B cell (primary cell): ENCODE measurements around the gene ACTL6B. TPM values are rescaled to one million over a fixed set of nuclear protein-coding genes. Genes with fewer than 3 reads are reported as not detected.

Experiments used
- ATAC-seq: fragments of 200-7000 bp; cut with Tn5 transposase; one replicate; pipeline ENCODE4 v1.10.0; 2021; ENCODE audit warnings: low read depth, mild to moderate bottlenecking, moderate number of reproducible peaks, moderate library complexity
- CTCF ChIA-PET: fragments of 350-600 bp; sonication (Branson Sonifier 250); formaldehyde crosslinking; loops from one replicate; lab custom pipeline; 2021; ENCODE audit warnings: antibody characterized with exemption, inconsistent platforms; lab: Charles Lee
- POLR2A ChIA-PET: fragments of 350-600 bp; sonication (Branson Sonifier 250); formaldehyde crosslinking; loops from one replicate; lab custom pipeline; 2021; ENCODE audit warnings: antibody characterized with exemption; lab: Charles Lee
- DNase-seq: peaks from one replicate; pipeline ENCODE4 v3.0.0; 2013
- H2AFZ ChIP-seq: 2 replicates; pipeline ENCODE4 v1.6.1; 2012; ENCODE audit warnings: mild to moderate bottlenecking, low read depth, low read length; ENCODE audit not compliant: insufficient read depth, poor library complexity, severe bottlenecking
- H3K27ac ChIP-seq, 2 donors: 1 replicate in 1 of 2; 2 replicates in 1 of 2; pipeline ENCODE4 v1.5.1; 2012 to 2013; ENCODE audit warnings: low read length in 2 of 2, mild to moderate bottlenecking in 2 of 2, moderate library complexity in 1 of 2
- H3K27me3 ChIP-seq, 4 experiments: fragments of 200-600 bp in 1 of 4; sonication (generic) in 1 of 4; replicated peaks in 1 of 4; 1 replicate in 2 of 4; 2 replicates in 2 of 4; pipeline versions ENCODE4 v1.6.1 to v1.7.0; 2013 to 2016; ENCODE audit warnings: low read length in 3 of 4, mild to moderate bottlenecking in 2 of 4, mixed read lengths in 1 of 4, moderate library complexity in 1 of 4; ENCODE audit not compliant: insufficient read depth in 4 of 4, control insufficient read depth in 3 of 4; ENCODE audit errors: control extremely low read depth in 1 of 4
- H3K36me3 ChIP-seq, 2 experiments: replicated peaks in 1 of 2; 1 replicate in 1 of 2; 2 replicates in 1 of 2; pipeline versions ENCODE4 v1.6.1 to v1.7.1; 2013; ENCODE audit warnings: low read length in 1 of 2; ENCODE audit not compliant: insufficient read depth in 2 of 2, control insufficient read depth in 1 of 2; ENCODE audit errors: control extremely low read depth in 1 of 2, extremely low read depth in 1 of 2
- H3K4me1 ChIP-seq, 2 donors: fragments of 200-600 bp in 1 of 2; sonication (generic) in 1 of 2; 1 replicate in 1 of 2; 2 replicates in 1 of 2; pipeline versions ENCODE4 v1.5.1 to v1.6.1; 2013 to 2017; ENCODE audit warnings: low read length in 2 of 2; ENCODE audit not compliant: control insufficient read depth in 2 of 2, insufficient read depth in 2 of 2
- H3K4me2 ChIP-seq: replicated peaks from 2 replicates; pipeline ENCODE3; 2012; ENCODE audit warnings: mild to moderate bottlenecking, low read depth, low read length; ENCODE audit not compliant: poor library complexity, severe bottlenecking
- H3K4me3 ChIP-seq, 5 experiments: fragments of 200-600 bp in 1 of 5; sonication (generic) in 1 of 5; 1 replicate in 3 of 5; 2 replicates in 2 of 5; pipeline versions ENCODE4 v1.5.1 to v1.7.0; 2011 to 2016; ENCODE audit warnings: low read length in 4 of 5, mild to moderate bottlenecking in 4 of 5, low read depth in 2 of 5, control low read depth in 1 of 5, moderate library complexity in 1 of 5; ENCODE audit not compliant: insufficient read depth in 1 of 5; ENCODE audit errors: control extremely low read depth in 1 of 5, extremely low read depth in 1 of 5
- H3K79me2 ChIP-seq: fragments of 200-600 bp; sonication (generic); one replicate; pipeline ENCODE4 v1.6.0; 2016; ENCODE audit warnings: low read length; ENCODE audit not compliant: control insufficient read depth, insufficient read depth
- H3K9ac ChIP-seq: fragments of 200-600 bp; sonication (generic); 2 replicates; pipeline ENCODE4 v1.6.1; 2017; ENCODE audit warnings: mild to moderate bottlenecking, low read length, moderate library complexity
- H3K9me3 ChIP-seq, 3 donors: one replicate each; pipeline versions ENCODE4 v1.6.1 to v1.7.1; 2013; ENCODE audit warnings: low read length in 2 of 3; ENCODE audit not compliant: control insufficient read depth in 2 of 3, insufficient read depth in 1 of 3; ENCODE audit errors: control extremely low read depth in 1 of 3
- H4K20me1 ChIP-seq: 2 replicates; pipeline ENCODE4 v1.6.0; 2012; ENCODE audit warnings: mild to moderate bottlenecking, low read length; ENCODE audit not compliant: insufficient read depth, control insufficient read depth, poor library complexity, severe bottlenecking
- H3K27ac Mint-ChIP-seq: one replicate; pipeline ENCODE4 v1.8.0; 2021; ENCODE audit warnings: mixed read lengths
- H3K27me3 Mint-ChIP-seq: one replicate; pipeline ENCODE4 v1.8.0; 2021; ENCODE audit warnings: mixed read lengths
- H3K4me1 Mint-ChIP-seq: one replicate; pipeline ENCODE4 v1.8.0; 2021; ENCODE audit warnings: mixed read lengths
- H3K4me3 Mint-ChIP-seq: one replicate; pipeline ENCODE4 v1.8.0; 2021; ENCODE audit warnings: mixed read lengths
- H3K9me3 Mint-ChIP-seq: one replicate; pipeline ENCODE4 v1.8.0; 2022; ENCODE audit warnings: mixed read lengths; ENCODE audit not compliant: insufficient read depth
- CTCF ChIP-seq: fragments of 200-600 bp; IDR thresholded peaks from one replicate; pipeline ENCODE4 v1.8.0; 2022; ENCODE audit warnings: antibody characterized with exemption, mild to moderate bottlenecking
- EZH2 ChIP-seq: IDR thresholded peaks from 2 replicates; pipeline ENCODE4 v1.6.1; 2012; ENCODE audit warnings: borderline replicate concordance, low read depth, mild to moderate bottlenecking, moderate library complexity, low read length; ENCODE audit not compliant: insufficient read depth, poor library complexity, severe bottlenecking
- WGBS: methylation state at CpG from one replicate; pipeline ENCODE4 v1.1.5; 2013; ENCODE audit warnings: missing lambda C conversion rate; ENCODE audit not compliant: insufficient coverage; 5-methylcytosine and 5-hydroxymethylcytosine counted together
- intact Hi-C: fragments of 100-400 bp; cut with micrococcal nuclease; formaldehyde crosslinking; loops from one replicate; pipeline ENCODE4 v1.10.0; 2022
- polyA plus RNA-seq: library from polyadenylated mRNA; depleted of rRNA; stranded (reverse); fragments of >200 nt; gene quantifications from 2 replicates; pipeline ENCODE4 v1.2.3, GENCODE V29; 2012
- total RNA-seq, 2 donors: library from RNA; stranded (reverse); fragments of 120-200 nt in 1 of 2; gene quantifications; 1 replicate in 1 of 2; 2 replicates in 1 of 2; pipeline versions ENCODE4 v1.2.3 to v1.2.4, GENCODE V29; 2013 to 2022

ACTL6B gene
- total and polyA plus RNA-seq, 2 donors (not counting 1 experiment from before 2014, with no cell fraction given), result not detected

DNA sequence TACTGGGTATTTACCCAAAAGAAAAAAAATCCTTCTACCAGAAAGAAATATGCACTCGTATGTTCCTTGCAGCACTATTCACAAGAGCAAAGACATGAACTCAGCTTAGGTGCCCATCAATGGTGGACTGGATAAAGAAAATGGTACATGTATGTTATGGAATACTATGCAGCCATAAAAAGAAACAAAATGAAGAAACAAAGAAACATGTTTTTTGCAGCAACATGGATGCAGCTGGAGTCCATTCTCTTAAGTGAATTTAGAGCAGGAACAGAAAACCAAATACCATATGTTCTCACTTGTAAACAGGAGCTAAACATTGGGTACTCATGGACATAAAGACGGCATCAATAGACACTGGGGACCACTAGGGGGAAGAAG lies 11.8 kb upstream of the ACTL6B start:
- no peak overlapping the region for H3K4me3 Mint-ChIP-seq
- no CpG with 5 or more reads among the region's 2 CpGs for WGBS
- no peak for ATAC-seq

More for the DNA sequence above, 11.8 kb upstream of the ACTL6B start:
- no peaks in the 10 kb centered on the region for H3K9me3 ChIP-seq
- CTCF ChIA-PET, result interaction anchor here (1.2 kb wide), 1 partner anchor 33 kb away, joined by 5 read pairs; no protein-coding TSS in a partner anchor
- H3K4me1 ChIP-seq, result peaks cover 0 to 5% of the 10 kb centered on the region in 2 donors
- Mint-ChIP-seq H3K9me3 (no peaks in the 10 kb centered on the region), H3K4me1 (no peaks in the 10 kb centered on the region), H3K27ac (no peak overlapping the region), H3K27me3 (peaks cover 3% of the 10 kb centered on the region)
- H3K79me2 ChIP-seq, result no peaks in the 10 kb centered on the region
- H3K36me3 ChIP-seq, result no peaks in the 10 kb centered on the region
- H3K9ac ChIP-seq, result no peak overlapping the region
- no peak for DNase-seq
- no peak overlapping the region for H3K4me3 ChIP-seq
- no peak overlapping the region for H3K27ac ChIP-seq
- TF ChIP-seq EZH2 (no peak), CTCF (no peak)
- POLR2A ChIA-PET, result no interaction called here
- no peaks in the 10 kb centered on the region for H4K20me1 ChIP-seq
- intact Hi-C loops, result no loop called here
- H3K4me2 ChIP-seq, result no peak overlapping the region
- H2AFZ ChIP-seq, result no peak overlapping the region
- H3K27me3 ChIP-seq, result no peaks in the 10 kb centered on the region
